Upper lobe of right lung (tissue), 1 donor: Measurements from ENCODE around the gene ZFHX3. TPM values are rescaled to one million over a fixed set of nuclear protein-coding genes. Genes with fewer than 3 reads are reported as not detected.

ENCODE experiments used
- ATAC-seq: fragments of 200-7000 bp; cut with Tn5 transposase; one replicate; pipeline ENCODE4 v1.9.1; 2020; ENCODE audit warnings: mild to moderate bottlenecking, moderate library complexity
- DNase-seq: peaks from one replicate; pipeline ENCODE4 v3.0.0-alpha.2; 2020
- H3K27ac ChIP-seq: fragments of 200-600 bp; one replicate; pipeline ENCODE4 v1.8.0; 2022
- H3K27me3 ChIP-seq: fragments of 200-600 bp; one replicate; pipeline ENCODE4 v1.8.0; 2022; ENCODE audit warnings: mild to moderate bottlenecking
- H3K36me3 ChIP-seq: fragments of 200-600 bp; one replicate; pipeline ENCODE4 v1.8.0; 2022
- H3K4me1 ChIP-seq: fragments of 200-600 bp; one replicate; pipeline ENCODE4 v1.8.0; 2022
- H3K4me3 ChIP-seq: fragments of 200-600 bp; one replicate; pipeline ENCODE4 v1.8.0; 2022; ENCODE audit warnings: mild to moderate bottlenecking
- H3K9me3 ChIP-seq: fragments of 200-600 bp; one replicate; pipeline ENCODE4 v1.8.0; 2022
- intact Hi-C: fragments of 100-400 bp; cut with DNase I; formaldehyde crosslinking; loops from one replicate; pipeline ENCODE4 v1.11.0; 2022
- total RNA-seq: library from RNA; stranded (reverse); fragmentation: NEBNext Ultra II Directional; extraction: Animal tissue kit (Norgen Biotek cat#: 25700); gene quantifications from one replicate; pipeline ENCODE4 v1.2.1, GENCODE V29; 2021
- TF ChIP-seq, protein P1 (sequence below): fragments of 200-600 bp; IDR thresholded peaks from one replicate; pipeline ENCODE4 v1.8.0; 2022; ENCODE audit warnings: antibody characterized with exemption
- donor health status: DM: no; HTN: yes; CAD: no; lungs with severe emphysema.

ZFHX3 gene
- total RNA-seq, 1 donor from 2014 or later = 29.0 TPM

GRCh38 chr16:72854267-72854959 lies 193.5 kb downstream of the ZFHX3 start:
- Histone ChIP-seq H3K27me3 (no peaks in the 10 kb centered on the region), H3K9me3 (no peaks in the 10 kb centered on the region), H3K4me1 (peaks cover 18% of the 10 kb centered on the region), H3K27ac (no peak overlapping the region), H3K4me3 (no peak overlapping the region), H3K36me3 (no peaks in the 10 kb centered on the region)
- peak; percentile 26 for ATAC-seq
- peak; percentile 6 for DNase-seq
- TF ChIP-seq, protein P1, sequence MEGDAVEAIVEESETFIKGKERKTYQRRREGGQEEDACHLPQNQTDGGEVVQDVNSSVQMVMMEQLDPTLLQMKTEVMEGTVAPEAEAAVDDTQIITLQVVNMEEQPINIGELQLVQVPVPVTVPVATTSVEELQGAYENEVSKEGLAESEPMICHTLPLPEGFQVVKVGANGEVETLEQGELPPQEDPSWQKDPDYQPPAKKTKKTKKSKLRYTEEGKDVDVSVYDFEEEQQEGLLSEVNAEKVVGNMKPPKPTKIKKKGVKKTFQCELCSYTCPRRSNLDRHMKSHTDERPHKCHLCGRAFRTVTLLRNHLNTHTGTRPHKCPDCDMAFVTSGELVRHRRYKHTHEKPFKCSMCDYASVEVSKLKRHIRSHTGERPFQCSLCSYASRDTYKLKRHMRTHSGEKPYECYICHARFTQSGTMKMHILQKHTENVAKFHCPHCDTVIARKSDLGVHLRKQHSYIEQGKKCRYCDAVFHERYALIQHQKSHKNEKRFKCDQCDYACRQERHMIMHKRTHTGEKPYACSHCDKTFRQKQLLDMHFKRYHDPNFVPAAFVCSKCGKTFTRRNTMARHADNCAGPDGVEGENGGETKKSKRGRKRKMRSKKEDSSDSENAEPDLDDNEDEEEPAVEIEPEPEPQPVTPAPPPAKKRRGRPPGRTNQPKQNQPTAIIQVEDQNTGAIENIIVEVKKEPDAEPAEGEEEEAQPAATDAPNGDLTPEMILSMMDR = no peak
- intact Hi-C loops = no loop called here

GRCh38 chr16:72853575-72854266 lies 194.2 kb downstream of the ZFHX3 start:
- TF ChIP-seq, protein P1 = no peak
- Histone ChIP-seq H3K27me3 (no peaks in the 10 kb centered on the region), H3K9me3 (no peaks in the 10 kb centered on the region), H3K4me3 (no peak overlapping the region), H3K4me1 (peaks cover 18% of the 10 kb centered on the region), H3K36me3 (no peaks in the 10 kb centered on the region), H3K27ac (no peak overlapping the region)
- intact Hi-C loops = no loop called here
- ATAC-seq = peak; percentile 51
- DNase-seq = peak; percentile 1

- H3K27me3 ChIP-seq = no peaks in the 10 kb centered on the region
- ATAC-seq = no peak
- intact Hi-C loops = no loop called here
These were observed 195.5 kb downstream of the ZFHX3 start for GRCh38 chr16:72852421-72852820.

GRCh38 chr16:72850853-72851252 lies 197.1 kb downstream of the ZFHX3 start:
- DNase-seq (peak; percentile 26), ATAC-seq (no peak)
- TF ChIP-seq, protein P1 = no peak
- Histone ChIP-seq H3K9me3 (no peaks in the 10 kb centered on the region), H3K4me3 (no peak overlapping the region), H3K27ac (no peak overlapping the region), H3K27me3 (no peaks in the 10 kb centered on the region), H3K4me1 (peaks cover 22% of the 10 kb centered on the region), H3K36me3 (no peaks in the 10 kb centered on the region)
- intact Hi-C loops = no loop called here

More at GRCh38 chr16:72852421-72852820, 195.5 kb downstream of the ZFHX3 start:
- Histone ChIP-seq H3K36me3 (no peaks in the 10 kb centered on the region), H3K27ac (no peak overlapping the region), H3K4me1 (peaks cover 22% of the 10 kb centered on the region), H3K4me3 (no peak overlapping the region), H3K9me3 (no peaks in the 10 kb centered on the region)
- TF ChIP-seq, protein P1 = no peak
- DNase-seq = no peak

- ATAC-seq (no peak), DNase-seq (peak; percentile 22)
- Histone ChIP-seq H3K27ac (peak overlapping the region; percentile 33), H3K9me3 (no peaks in the 10 kb centered on the region), H3K27me3 (no peaks in the 10 kb centered on the region), H3K4me1 (peaks cover 22% of the 10 kb centered on the region), H3K36me3 (no peaks in the 10 kb centered on the region), H3K4me3 (no peak overlapping the region)
- intact Hi-C loops = no loop called here
- TF ChIP-seq, protein P1 = no peak
These were observed 197.9 kb downstream of the ZFHX3 start for GRCh38 chr16:72850021-72850420.
